NCI-H128 (cell line): ENCODE data around the gene CROCC2.

ENCODE experiments used
- DNase-seq: peaks from one replicate; lab custom pipeline; 2025; ENCODE audit not compliant: unreplicated experiment; lab: John Stamatoyannopoulos, UW

CROCC2 gene

GRCh38 chr2:240875228-240876034 lies 30.7 kb upstream of the CROCC2 start:
- DNase-seq: no peak

DNA sequence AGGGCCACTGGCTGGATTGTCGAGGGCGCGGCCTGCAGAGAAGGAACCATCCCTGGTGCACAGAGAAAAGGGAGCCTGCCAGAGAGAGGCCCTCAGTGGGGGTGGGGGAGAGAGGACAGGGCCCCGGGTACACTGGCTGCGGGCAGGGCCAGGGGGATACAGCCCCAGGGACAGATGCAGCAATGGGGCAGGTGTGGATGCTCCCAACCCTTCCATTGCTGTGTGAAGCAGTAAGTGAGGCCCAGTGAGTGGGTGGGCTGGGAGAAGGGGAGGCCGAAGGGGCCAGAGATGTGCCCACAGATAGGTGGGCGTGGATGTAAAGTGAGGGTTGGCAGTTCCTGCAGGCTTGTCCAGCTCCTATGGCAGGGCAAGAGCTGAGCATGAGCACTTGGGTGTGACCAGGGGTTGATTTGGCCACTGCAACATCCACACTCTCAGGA lies 30.1 kb upstream of the CROCC2 start:
- DNase-seq: no peak

DNA sequence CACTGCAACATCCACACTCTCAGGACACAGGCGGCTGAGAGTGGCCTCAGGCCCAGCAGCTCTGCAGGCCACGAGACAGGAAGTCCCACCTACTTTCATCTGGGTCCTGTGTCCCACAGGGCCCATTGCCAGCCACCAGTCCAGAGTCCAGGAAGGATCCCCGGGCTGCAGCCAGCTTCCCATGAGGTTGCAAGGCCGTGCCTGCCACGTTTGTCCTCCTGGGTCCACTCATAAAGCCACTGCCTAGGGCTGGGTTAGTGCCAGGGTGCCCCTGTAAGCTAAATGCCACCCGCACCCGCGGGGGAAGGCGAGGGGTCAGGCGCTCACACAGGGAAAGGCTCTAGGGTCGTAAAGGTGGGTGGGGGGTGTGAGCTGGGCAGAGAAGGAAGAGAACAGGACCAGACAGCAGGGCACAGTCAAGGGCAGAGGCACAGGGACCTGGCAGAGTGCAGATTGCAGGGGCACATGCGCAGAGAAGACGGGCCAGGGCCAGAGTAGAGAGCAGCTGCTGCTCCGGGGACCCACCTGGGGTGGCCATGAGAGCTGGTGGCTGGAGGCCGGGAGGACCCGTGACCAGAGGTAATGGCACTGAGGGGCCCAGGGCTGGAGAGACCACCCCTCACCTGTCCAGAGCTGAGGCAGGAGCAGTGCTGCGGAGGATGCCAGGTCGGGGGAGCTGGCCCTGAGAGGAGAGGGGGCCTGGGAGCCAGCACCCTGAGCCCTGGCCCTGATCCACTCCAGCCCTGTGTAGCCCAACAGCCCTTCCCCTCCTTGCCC lies 29.5 kb upstream of the CROCC2 start:
- DNase-seq: no peak

- no peak for DNase-seq
Observed at GRCh38 chr2:240877460-240878340, 28.4 kb upstream of the CROCC2 start.

DNA sequence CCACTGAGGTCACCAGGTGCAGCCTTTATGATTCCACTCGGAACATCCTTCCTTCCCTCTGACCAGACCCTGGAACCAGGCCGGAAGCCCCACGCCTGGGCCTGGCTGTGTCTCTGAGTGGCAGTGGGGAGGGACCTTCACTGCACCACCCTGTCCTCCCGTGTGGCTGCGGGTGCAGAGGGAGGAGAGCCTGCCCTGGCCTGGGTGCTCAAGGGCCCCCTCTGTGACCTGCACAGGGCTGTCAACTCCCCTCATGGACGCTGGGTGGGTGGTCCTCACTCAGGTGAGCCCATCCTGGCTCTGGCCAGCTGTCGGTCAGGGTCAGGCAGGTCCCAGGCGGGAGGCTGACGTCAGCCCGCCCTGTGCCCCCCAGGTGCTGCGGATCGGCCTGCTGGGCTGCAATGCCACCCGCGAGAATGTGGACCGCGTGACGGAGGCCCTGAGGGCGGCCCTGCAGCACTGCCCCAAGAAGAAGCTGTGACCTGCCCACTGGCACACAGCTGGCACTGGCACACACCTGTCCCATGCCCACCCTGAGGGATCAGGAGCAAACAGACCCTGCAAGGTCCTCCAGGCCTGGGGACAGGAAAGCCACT lies 27.7 kb upstream of the CROCC2 start:
- no peak for DNase-seq

GRCh38 chr2:240879105-240879504 lies 27.0 kb upstream of the CROCC2 start:
- DNase-seq: no peak

- DNase-seq: no peak
Observed at GRCh38 chr2:240881913-240882312, 24.2 kb upstream of the CROCC2 start.

GRCh38 chr2:240884221-240884620 lies 21.9 kb upstream of the CROCC2 start:
- DNase-seq: no peak

- DNase-seq: no peak
Observed at GRCh38 chr2:240884745-240885144, 21.4 kb upstream of the CROCC2 start.

GRCh38 chr2:240885566-240885965 lies 20.6 kb upstream of the CROCC2 start:
- no peak for DNase-seq

GRCh38 chr2:240886023-240886565 lies 20.0 kb upstream of the CROCC2 start:
- no peak for DNase-seq

DNA sequence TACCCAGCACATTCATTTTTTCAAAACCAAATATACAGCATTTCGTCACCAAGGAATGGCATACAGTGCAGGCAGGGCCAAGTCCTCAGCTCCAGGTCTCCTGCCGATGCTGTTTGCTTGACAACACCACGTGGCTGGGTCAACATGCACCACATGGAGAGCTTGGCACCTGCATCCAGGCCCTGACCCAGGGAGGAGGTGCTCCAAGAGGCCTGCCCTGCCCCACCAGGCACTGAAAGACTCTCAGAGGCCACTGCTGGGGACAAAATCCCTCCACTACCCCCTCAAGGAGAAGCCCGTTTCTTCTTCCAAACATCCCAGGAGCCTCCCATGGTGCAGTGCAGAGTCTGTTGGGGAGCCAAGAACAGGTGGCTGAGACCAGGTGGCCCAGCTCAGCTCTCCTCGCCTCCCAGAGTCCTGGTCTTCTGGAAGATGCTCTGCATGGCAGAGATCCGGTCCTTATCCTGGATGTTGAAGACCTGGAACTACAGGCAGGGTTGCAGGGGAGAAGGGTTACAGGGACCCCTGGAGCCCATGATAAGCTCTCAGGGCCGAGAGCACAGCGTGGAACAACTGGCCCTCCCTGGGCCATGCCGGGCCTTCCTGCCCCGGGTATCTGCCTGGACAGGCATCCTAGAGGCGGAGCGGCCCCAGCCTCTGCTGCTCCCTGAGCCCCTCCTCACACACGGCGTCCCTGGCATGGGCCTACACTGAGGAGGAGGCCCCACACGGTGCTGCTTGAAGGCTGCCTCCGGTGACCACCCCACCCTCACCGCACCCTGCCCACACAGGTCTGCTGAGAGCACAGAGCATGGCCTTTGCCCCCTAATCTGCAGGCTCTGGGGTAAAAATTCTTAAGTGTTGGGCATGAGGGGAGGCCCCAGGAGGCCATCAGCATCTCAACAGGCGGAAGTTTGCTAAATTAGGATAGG lies 19.2 kb upstream of the CROCC2 start:
- DNase-seq: no peak

GRCh38 chr2:240887631-240888030 lies 18.5 kb upstream of the CROCC2 start:
- DNase-seq: no peak

GRCh38 chr2:240888130-240888889 lies 17.8 kb upstream of the CROCC2 start:
- DNase-seq: no peak

GRCh38 chr2:240888890-240889573 lies 17.1 kb upstream of the CROCC2 start:
- no peak for DNase-seq

DNA sequence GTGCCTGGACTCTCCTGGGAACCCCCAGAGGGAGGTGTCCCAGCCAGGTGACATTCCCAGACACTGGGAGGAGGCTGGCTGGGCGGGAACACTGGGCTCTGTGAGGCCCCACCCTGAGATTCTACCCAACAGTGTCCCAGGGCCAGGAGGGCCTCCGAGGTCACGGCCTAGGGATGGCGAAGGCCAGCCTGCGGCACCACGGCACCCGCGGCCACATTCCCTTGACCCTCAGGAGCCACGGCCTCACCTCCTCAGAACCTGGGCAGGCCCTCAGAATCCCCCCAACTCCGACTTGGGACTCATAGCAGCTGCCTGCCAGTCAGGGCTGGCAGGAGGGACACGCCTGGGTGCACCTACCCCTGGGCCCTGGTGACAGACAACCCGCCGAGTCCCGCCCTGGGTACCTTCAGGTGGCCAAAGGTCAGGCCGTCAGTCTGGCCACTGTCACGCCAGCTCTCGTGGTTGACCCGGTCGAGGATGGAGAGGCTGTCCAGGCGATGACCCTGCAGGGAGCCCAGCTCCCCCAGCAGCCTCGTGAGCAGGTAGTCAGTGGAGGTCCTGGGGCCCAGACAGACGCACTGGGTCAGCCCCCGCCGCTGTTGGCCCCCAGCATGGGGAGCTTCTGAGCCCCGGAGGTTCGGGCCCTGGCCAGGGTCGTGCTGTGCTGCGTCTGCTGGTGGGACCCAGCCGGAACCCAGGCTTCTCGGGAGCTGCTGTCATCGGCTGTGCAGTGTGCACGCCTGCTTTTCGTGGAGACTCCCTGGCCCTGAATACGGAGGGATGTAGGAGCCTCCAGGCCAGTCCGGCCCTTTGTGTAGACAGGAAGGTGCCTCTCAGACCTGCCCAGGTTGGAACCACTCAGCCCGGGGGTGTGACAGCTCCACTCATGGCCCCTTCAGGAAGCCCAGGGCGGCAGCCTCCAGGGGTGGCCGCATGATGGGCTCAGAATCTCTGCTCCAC lies 16.3 kb upstream of the CROCC2 start:
- DNase-seq: no peak

DNA sequence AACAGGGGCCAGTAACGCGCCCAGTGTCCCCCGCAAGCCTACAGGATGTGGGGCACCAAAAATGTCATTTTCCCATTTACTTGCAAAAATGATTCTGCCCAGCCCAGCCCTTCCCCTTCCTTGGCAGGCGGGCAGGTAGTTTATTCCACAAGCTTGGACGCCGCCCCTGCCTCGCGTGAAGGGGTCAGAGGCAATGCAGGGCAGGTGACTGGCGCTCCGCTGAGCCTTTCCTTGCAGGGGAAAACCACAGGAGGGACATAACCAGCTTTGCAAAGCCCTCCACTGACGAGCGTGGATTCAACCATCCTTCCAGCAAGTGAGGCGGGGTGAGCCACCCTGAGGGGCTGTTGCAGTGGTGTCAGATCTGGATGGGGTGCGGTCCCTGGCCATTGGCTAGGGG lies 15.4 kb upstream of the CROCC2 start:
- no peak for DNase-seq
